GM13977 (cell line): ENCODE data around the gene ARL5C.
"Not testable (repeated sequence)": the region's sequence is repeated elsewhere in the genome, so short reads cannot be mapped to it uniquely, and the experiment has no call there.

Experiments used
- DNase-seq: peaks from one replicate; pipeline ENCODE4 v3.0.0; 2012; ENCODE audit warnings: low spot score
- CTCF ChIP-seq: IDR thresholded peaks from 2 replicates; pipeline ENCODE4 v1.5.1; 2012; ENCODE audit warnings: mild to moderate bottlenecking, control low read depth; ENCODE audit not compliant: insufficient read depth; ENCODE audit errors: extremely low read depth, missing control alignments
- in situ Hi-C: fragments of 300-500 bp; cut with MboI; formaldehyde crosslinking; loops from one replicate; pipeline ENCODE4 v1.12.0; 2022; ENCODE audit warnings: low sequenced_read_pairs, low pct_unique_long_range_greater_than_20kb, mixed read lengths, inconsistent platforms; ENCODE audit not compliant: unreplicated experiment

The ARL5C gene

GRCh38 chr17:39125143-39125875, 40.7 kb downstream of the ARL5C start:
- no peak for TF ChIP-seq CTCF
- in situ Hi-C loops = no loop called here
- no peak for DNase-seq

GRCh38 chr17:39123627-39124026, 42.3 kb downstream of the ARL5C start:
- no peak for TF ChIP-seq CTCF
- DNase-seq = no peak
- in situ Hi-C loops = no loop called here

GRCh38 chr17:39122991-39123390, 43.0 kb downstream of the ARL5C start:
- DNase-seq = no peak
- no peak for TF ChIP-seq CTCF
- in situ Hi-C loops = no loop called here

- DNase-seq, in situ Hi-C loops: not testable (repeated sequence)
These were observed 44.0 kb downstream of the ARL5C start for GRCh38 chr17:39121919-39122318.

GRCh38 chr17:39118674-39119419, 47.1 kb downstream of the ARL5C start:
- no peak for TF ChIP-seq CTCF
- DNase-seq = peak; percentile 66
- in situ Hi-C loops = no loop called here

GRCh38 chr17:39116224-39116623, 49.7 kb downstream of the ARL5C start:
- in situ Hi-C loops = no loop called here
- no peak for TF ChIP-seq CTCF
- no peak for DNase-seq

GRCh38 chr17:39115135-39115534, 50.8 kb downstream of the ARL5C start:
- in situ Hi-C loops = no loop called here
- DNase-seq = no peak
- TF ChIP-seq CTCF = no peak
